Fibroblast of lung (primary cell): ENCODE results near the gene GAK.

Source experiments
- EZH2 ChIP-seq: IDR thresholded peaks from 2 replicates; pipeline ENCODE4 v1.5.1; 2012; ENCODE audit warnings: low read length, control low read depth, mild to moderate bottlenecking; ENCODE audit errors: missing control alignments
- TF ChIP-seq, protein P1 (sequence below), 2 donors: IDR thresholded peaks in 1 of 2; conservative IDR thresholded peaks in 1 of 2; 1 replicate in 1 of 2; 2 replicates in 1 of 2; pipeline ENCODE4 v1.5.1; 2011 to 2012; ENCODE audit warnings: low read length in 2 of 2, control low read depth in 1 of 2, inconsistent platforms in 1 of 2, low read depth in 1 of 2, mild to moderate bottlenecking in 1 of 2

DNA sequence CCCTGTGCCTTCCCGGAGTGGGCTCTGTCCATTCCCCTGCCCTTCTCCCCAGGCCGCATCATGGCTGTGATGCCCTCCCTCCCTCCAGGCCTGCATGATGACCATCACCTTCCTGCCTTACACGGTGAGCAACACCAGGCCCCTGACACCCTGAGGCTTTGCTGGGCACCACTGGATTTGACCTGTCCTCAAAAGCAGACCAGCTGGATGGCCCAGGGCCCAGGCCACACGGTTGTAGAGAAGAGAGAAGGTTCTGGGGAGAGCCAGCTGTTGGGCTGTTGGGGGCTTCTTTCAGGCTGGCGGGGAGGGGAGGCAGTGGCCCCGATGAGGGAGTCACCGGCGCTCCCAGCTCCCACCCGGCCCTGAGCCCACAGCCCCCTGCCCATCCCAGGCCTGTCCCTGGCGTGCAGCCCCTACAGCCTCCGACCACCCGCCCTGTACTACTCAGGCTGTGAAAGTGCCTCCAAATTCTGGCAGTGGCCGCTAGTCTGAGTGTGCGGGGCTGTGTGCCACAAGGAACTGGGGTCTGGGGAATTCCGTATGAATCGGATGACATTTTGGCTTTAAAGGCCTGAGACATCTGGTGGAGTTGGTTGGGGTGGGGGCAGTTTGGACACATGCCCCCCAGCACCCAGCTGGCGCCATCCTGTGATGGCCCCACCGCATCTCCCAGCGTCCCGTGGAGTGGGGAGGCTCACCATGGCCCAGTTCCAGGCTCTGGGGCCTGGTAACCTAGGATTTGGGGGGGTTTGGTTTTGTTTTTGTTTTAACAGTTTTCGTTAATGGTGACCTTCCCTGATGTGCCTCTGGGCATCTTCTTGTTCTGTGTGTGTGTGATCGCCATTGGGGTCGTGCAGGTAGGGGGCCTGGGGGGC lies 19.7 kb upstream of the GAK start:
- TF ChIP-seq, protein P1, sequence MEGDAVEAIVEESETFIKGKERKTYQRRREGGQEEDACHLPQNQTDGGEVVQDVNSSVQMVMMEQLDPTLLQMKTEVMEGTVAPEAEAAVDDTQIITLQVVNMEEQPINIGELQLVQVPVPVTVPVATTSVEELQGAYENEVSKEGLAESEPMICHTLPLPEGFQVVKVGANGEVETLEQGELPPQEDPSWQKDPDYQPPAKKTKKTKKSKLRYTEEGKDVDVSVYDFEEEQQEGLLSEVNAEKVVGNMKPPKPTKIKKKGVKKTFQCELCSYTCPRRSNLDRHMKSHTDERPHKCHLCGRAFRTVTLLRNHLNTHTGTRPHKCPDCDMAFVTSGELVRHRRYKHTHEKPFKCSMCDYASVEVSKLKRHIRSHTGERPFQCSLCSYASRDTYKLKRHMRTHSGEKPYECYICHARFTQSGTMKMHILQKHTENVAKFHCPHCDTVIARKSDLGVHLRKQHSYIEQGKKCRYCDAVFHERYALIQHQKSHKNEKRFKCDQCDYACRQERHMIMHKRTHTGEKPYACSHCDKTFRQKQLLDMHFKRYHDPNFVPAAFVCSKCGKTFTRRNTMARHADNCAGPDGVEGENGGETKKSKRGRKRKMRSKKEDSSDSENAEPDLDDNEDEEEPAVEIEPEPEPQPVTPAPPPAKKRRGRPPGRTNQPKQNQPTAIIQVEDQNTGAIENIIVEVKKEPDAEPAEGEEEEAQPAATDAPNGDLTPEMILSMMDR (conservative IDR thresholded peaks at IDR 0.05 in 1 of 2, IDR thresholded peaks at IDR 0.05 in 1 of 2; ENCODE audit: low read depth in 1 of 2, low read length in 2 of 2) = no peak
- no peak for TF ChIP-seq EZH2
